ENCODE data around the gene OR5I1. TPM values are rescaled to one million over a fixed set of nuclear protein-coding genes. Genes with fewer than 3 reads are reported as not detected.

The OR5I1 gene
- not detected for total RNA-seq

GRCh38 chr11:55936300-55936699 lies at the start of gene OR5I1:
Gene OR5I1 (minus strand): TSS chr11:55936400. CDS start chr11:55936400, 0 bp downstream.

GRCh38 chr11:55969845-55970244 lies 33.6 kb upstream of the OR5I1 start, which contains the start of gene OR10AG1:
Gene OR10AG1 (minus strand): TSS chr11:55969945. CDS start chr11:55969907, 38 bp downstream.

GRCh38 chr11:55914482-55914881 lies 21.7 kb downstream of the OR5I1 start, which contains the start of gene OR5W2:
Gene OR5W2 (minus strand): TSS chr11:55914582. CDS start chr11:55914582, 0 bp downstream.

Other genes starting within 250 kb of the OR5I1 start
- gene OR5D13, start 163.0 kb downstream of the OR5I1 start, total RNA-seq: not detected
- not detected for gene OR5D14, start 140.8 kb downstream of the OR5I1 start, total RNA-seq
- not detected for gene OR5L1, start 125.0 kb downstream of the OR5I1 start, total RNA-seq
- not detected for gene OR5D18, start 116.8 kb downstream of the OR5I1 start, total RNA-seq
- gene OR5L2, start 109.2 kb downstream of the OR5I1 start, total RNA-seq: not detected
- not detected for gene OR5D16, start 97.6 kb downstream of the OR5I1 start, total RNA-seq
- gene TRIM51, start 53.1 kb downstream of the OR5I1 start, total RNA-seq: not detected
- not detected for gene OR5W2, start 21.8 kb downstream of the OR5I1 start, total RNA-seq
- gene OR10AG1, start 33.5 kb upstream of the OR5I1 start, total RNA-seq: not detected
- gene OR5F1, start 58.2 kb upstream of the OR5I1 start, total RNA-seq: not detected
- not detected for gene OR5AS1, start 91.3 kb upstream of the OR5I1 start, total RNA-seq
- not detected for gene OR8I2, start 156.9 kb upstream of the OR5I1 start, total RNA-seq
- not detected for gene OR8H2, start 167.3 kb upstream of the OR5I1 start, total RNA-seq
- not detected for gene OR8H3, start 186.0 kb upstream of the OR5I1 start, total RNA-seq
- not detected for gene OR8J3, start 203.8 kb upstream of the OR5I1 start, total RNA-seq
- gene OR8K5, start 223.9 kb upstream of the OR5I1 start, total RNA-seq: not detected
- not detected for gene OR5J2, start 240.2 kb upstream of the OR5I1 start, total RNA-seq